Measurements from ENCODE around the gene IQCE.
A peak's percentile ranks its signal among the peaks of the same experiment; 100 is the strongest.

The IQCE gene

DNA sequence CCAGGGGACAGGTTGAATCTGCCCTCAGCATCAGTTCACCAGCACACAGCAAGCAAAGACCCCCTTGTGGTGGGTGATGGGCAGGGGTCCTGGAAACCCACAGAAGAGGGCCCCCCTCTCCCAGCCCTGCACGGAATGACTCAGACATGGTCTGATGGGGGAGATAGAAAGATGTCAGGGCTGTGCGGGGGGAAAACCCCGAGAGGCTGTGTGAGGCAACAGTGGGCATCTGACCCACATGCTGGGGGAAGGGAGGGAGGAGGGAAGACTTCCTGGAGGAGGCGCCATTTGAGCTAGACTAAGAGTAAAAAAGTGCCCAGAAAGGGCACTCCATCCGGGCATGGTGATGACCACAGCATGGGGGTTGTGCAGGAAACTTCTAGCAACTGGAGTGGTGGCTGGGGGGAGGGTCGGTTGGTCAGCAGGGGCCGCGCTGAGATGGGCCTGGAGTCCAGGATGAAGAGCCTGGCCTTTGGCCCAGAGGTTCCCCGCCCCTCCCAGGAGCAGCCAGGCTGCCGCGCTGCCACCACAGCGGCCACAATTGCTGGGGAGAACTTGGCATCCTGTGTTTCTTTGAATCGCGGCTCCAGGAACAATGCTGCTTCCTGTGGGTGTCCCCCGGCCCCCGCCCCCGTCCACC, 36.7 kb upstream of the IQCE start:
- no peaks in the 10 kb centered on the region for H3K27me3 ChIP-seq (ENCODE audit: control insufficient read depth in 1 of 2, insufficient read depth in 1 of 2, low read length in 2 of 2)
- no peak overlapping the region for H2BK5ac ChIP-seq (ENCODE audit: low read depth, low read length, poor library complexity, severe bottlenecking)
- peaks cover 0 to 57% of the 10 kb centered on the region in 2 experiments for H3K36me3 ChIP-seq (ENCODE audit: control insufficient read depth in 1 of 2, insufficient read depth in 2 of 2, low read depth in 1 of 2, low read length in 2 of 2)
- no peaks in the 10 kb centered on the region for H3K79me1 ChIP-seq (replicated peaks; ENCODE audit: low read length, poor library complexity, severe bottlenecking)
- H4K8ac ChIP-seq (ENCODE audit: low read length), result peak overlapping the region; percentile 10
- no peak overlapping the region for H2BK15ac ChIP-seq (ENCODE audit: low read depth, poor library complexity, severe bottlenecking)
- peak overlapping the region; percentile 37 for H2AK5ac ChIP-seq (ENCODE audit: low read length, severe bottlenecking)
- no peak overlapping the region for H3K18ac ChIP-seq (ENCODE audit: low read depth in 1 of 2, low read length in 2 of 2)
- H3K23ac ChIP-seq (ENCODE audit: low read length in 2 of 2), result no peak overlapping the region
- no peak overlapping the region for H4K91ac ChIP-seq (ENCODE audit: low read length)
- no peak overlapping the region for H2BK12ac ChIP-seq (ENCODE audit: low read length in 2 of 2)
- no peaks in the 10 kb centered on the region for H3K9me3 ChIP-seq (ENCODE audit: control insufficient read depth, low read length)
- H3K9ac ChIP-seq (ENCODE audit: low read length), result no peak overlapping the region
- H3K4me1 ChIP-seq (ENCODE audit: control insufficient read depth, insufficient read depth, low read depth, low read length), result peaks cover 73% of the 10 kb centered on the region
- H3K14ac ChIP-seq (ENCODE audit: low read length in 2 of 2), result peak overlapping the region in 1 of 2 experiments; percentile 21
- WGBS, result 27% methylated on average over 14 of the region's 17 CpGs
- H3K27ac ChIP-seq (ENCODE audit: low read length, poor library complexity, severe bottlenecking), result peak overlapping the region; percentile 73
- DNase-seq, result peak; percentile 52
- H3K4ac ChIP-seq (ENCODE audit: low read depth in 1 of 2, low read length in 2 of 2), result peak overlapping the region in 1 of 2 experiments; percentile 6
- peak overlapping the region in 1 of 2 experiments; percentile 79 for H3K4me3 ChIP-seq (ENCODE audit: insufficient read depth in 1 of 2, low read depth in 1 of 2, low read length in 2 of 2)
- peak overlapping the region; percentile 90 for H3K4me2 ChIP-seq (ENCODE audit: low read length, poor library complexity, severe bottlenecking)
- no peak overlapping the region for H2BK120ac ChIP-seq (ENCODE audit: low read depth, low read length)
- H2AFZ ChIP-seq (ENCODE audit: low read depth, low read length), result no peak overlapping the region

DNA sequence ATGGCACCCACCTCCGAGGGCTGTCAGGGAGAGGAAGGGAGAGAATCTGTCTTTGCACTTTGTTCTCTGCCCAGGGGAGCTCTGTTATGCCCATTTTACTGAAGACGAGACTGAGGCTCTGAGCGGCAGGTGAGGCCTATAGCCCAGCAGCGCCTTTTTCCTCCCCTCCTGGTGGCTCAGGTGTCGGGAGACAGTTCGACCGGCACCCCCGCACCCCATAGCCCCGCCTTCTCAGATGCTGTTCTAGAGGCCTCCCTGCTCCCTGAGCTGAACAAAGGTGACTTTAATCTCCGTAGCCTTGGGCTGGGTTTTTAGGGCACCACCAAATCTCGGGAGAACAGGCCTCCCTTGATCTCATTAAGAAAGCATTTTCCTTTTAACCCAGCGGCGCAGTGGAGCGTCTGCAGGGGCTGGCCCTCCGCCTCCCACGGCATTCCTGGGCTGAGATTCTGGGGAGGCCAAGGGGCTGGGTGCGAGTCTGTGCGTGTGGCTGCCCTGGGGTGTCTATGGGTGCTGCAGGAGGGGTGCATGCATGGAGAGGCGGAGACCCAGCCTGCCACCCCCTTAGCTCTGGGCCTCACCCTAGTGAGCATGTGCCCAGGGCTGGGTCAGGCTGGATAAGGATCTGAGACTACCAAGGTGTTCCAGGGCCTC, 35.9 kb upstream of the IQCE start:
- peak overlapping the region; percentile 35 to 92 for H2BK12ac ChIP-seq (ENCODE audit: low read length in 2 of 2)
- no peak overlapping the region for H3K9ac ChIP-seq (ENCODE audit: low read length)
- H2BK120ac ChIP-seq (ENCODE audit: low read depth, low read length), result no peak overlapping the region
- no peak for DNase-seq
- peak overlapping the region; percentile 16 for H4K8ac ChIP-seq (ENCODE audit: low read length)
- no peaks in the 10 kb centered on the region for H3K79me1 ChIP-seq (replicated peaks; ENCODE audit: low read length, poor library complexity, severe bottlenecking)
- H3K4ac ChIP-seq (ENCODE audit: low read depth in 1 of 2, low read length in 2 of 2), result no peak overlapping the region
- H3K4me2 ChIP-seq (ENCODE audit: low read length, poor library complexity, severe bottlenecking), result peak overlapping the region; percentile 90
- H3K36me3 ChIP-seq (ENCODE audit: control insufficient read depth in 1 of 2, insufficient read depth in 2 of 2, low read depth in 1 of 2, low read length in 2 of 2), result peaks cover 0 to 64% of the 10 kb centered on the region in 2 experiments
- peak overlapping the region; percentile 60 for H2BK5ac ChIP-seq (ENCODE audit: low read depth, low read length, poor library complexity, severe bottlenecking)
- peak overlapping the region; percentile 43 for H4K91ac ChIP-seq (ENCODE audit: low read length)
- H3K9me3 ChIP-seq (ENCODE audit: control insufficient read depth, low read length), result no peaks in the 10 kb centered on the region
- WGBS, result 58% methylated on average over 19 of the region's 19 CpGs
- H3K23ac ChIP-seq (ENCODE audit: low read length in 2 of 2), result peak overlapping the region in 1 of 2 experiments; percentile 23
- H3K18ac ChIP-seq (ENCODE audit: low read depth in 1 of 2, low read length in 2 of 2), result peak overlapping the region; percentile 19 to 83
- H3K4me3 ChIP-seq (ENCODE audit: insufficient read depth in 1 of 2, low read depth in 1 of 2, low read length in 2 of 2), result peak overlapping the region in 1 of 2 experiments; percentile 79
- H2BK15ac ChIP-seq (ENCODE audit: low read depth, poor library complexity, severe bottlenecking), result peak overlapping the region; percentile 3
- H2AFZ ChIP-seq (ENCODE audit: low read depth, low read length), result no peak overlapping the region
- H3K27ac ChIP-seq (ENCODE audit: low read length, poor library complexity, severe bottlenecking), result peak overlapping the region; percentile 73
- peak overlapping the region; percentile 74 for H2AK5ac ChIP-seq (ENCODE audit: low read length, severe bottlenecking)
- peak overlapping the region in 1 of 2 experiments; percentile 68 for H3K14ac ChIP-seq (ENCODE audit: low read length in 2 of 2)
- peaks cover 72% of the 10 kb centered on the region for H3K4me1 ChIP-seq (ENCODE audit: control insufficient read depth, insufficient read depth, low read depth, low read length)
- no peaks in the 10 kb centered on the region for H3K27me3 ChIP-seq (ENCODE audit: control insufficient read depth in 1 of 2, insufficient read depth in 1 of 2, low read length in 2 of 2)

DNA sequence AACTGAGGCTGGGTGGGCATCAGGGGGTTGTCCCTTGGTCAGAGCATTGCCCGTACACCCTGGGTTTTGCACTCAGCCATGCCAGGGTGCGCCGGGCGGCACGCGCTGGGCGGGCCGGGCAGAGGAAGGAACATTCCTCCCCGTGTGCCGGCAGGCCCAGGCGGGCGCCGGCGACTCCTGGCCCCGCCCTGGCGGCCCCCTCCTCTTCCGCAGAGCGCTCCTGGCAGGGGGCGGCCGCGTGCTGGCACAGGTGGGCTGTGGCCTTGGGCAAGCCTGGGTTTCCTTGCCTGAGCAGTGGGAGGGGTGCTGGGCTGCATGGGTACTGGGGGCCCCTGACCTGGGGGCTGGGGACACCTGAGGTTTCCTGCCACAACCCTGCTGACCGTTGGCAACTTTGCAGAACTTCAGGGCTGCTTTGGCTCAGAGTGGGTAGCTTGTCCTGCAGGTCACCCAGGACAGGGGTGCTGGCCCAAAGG, 35.3 kb upstream of the IQCE start:
- H2BK5ac ChIP-seq (ENCODE audit: low read depth, low read length, poor library complexity, severe bottlenecking), result peak overlapping the region; percentile 60
- peak overlapping the region; percentile 43 for H4K91ac ChIP-seq (ENCODE audit: low read length)
- peak overlapping the region; percentile 73 for H3K27ac ChIP-seq (ENCODE audit: low read length, poor library complexity, severe bottlenecking)
- peak overlapping the region in 1 of 2 experiments; percentile 85 for H3K4ac ChIP-seq (ENCODE audit: low read depth in 1 of 2, low read length in 2 of 2)
- peak overlapping the region; percentile 9 to 83 for H3K18ac ChIP-seq (ENCODE audit: low read depth in 1 of 2, low read length in 2 of 2)
- peak overlapping the region; percentile 74 for H2AK5ac ChIP-seq (ENCODE audit: low read length, severe bottlenecking)
- DNase-seq, result no peak
- no peaks in the 10 kb centered on the region for H3K79me1 ChIP-seq (replicated peaks; ENCODE audit: low read length, poor library complexity, severe bottlenecking)
- peaks cover 0 to 69% of the 10 kb centered on the region in 2 experiments for H3K36me3 ChIP-seq (ENCODE audit: control insufficient read depth in 1 of 2, insufficient read depth in 2 of 2, low read depth in 1 of 2, low read length in 2 of 2)
- H2BK15ac ChIP-seq (ENCODE audit: low read depth, poor library complexity, severe bottlenecking), result no peak overlapping the region
- H4K8ac ChIP-seq (ENCODE audit: low read length), result peak overlapping the region; percentile 59
- H3K4me3 ChIP-seq (ENCODE audit: insufficient read depth in 1 of 2, low read depth in 1 of 2, low read length in 2 of 2), result peak overlapping the region in 1 of 2 experiments; percentile 79
- peak overlapping the region in 1 of 2 experiments; percentile 68 for H3K14ac ChIP-seq (ENCODE audit: low read length in 2 of 2)
- no peak overlapping the region for H2AFZ ChIP-seq (ENCODE audit: low read depth, low read length)
- H3K9me3 ChIP-seq (ENCODE audit: control insufficient read depth, low read length), result no peaks in the 10 kb centered on the region
- H2BK12ac ChIP-seq (ENCODE audit: low read length in 2 of 2), result peak overlapping the region; percentile 35 to 92
- 41% methylated on average over 14 of the region's 22 CpGs for WGBS
- peaks cover 72% of the 10 kb centered on the region for H3K4me1 ChIP-seq (ENCODE audit: control insufficient read depth, insufficient read depth, low read depth, low read length)
- no peaks in the 10 kb centered on the region for H3K27me3 ChIP-seq (ENCODE audit: control insufficient read depth in 1 of 2, insufficient read depth in 1 of 2, low read length in 2 of 2)
- H3K4me2 ChIP-seq (ENCODE audit: low read length, poor library complexity, severe bottlenecking), result peak overlapping the region; percentile 90
- H3K9ac ChIP-seq (ENCODE audit: low read length), result no peak overlapping the region
- H3K23ac ChIP-seq (ENCODE audit: low read length in 2 of 2), result peak overlapping the region in 1 of 2 experiments; percentile 23
- H2BK120ac ChIP-seq (ENCODE audit: low read depth, low read length), result no peak overlapping the region
